CD14-positive monocyte (primary cell): Measurements from ENCODE around the gene ARHGAP15. TPM values are rescaled to one million over a fixed set of nuclear protein-coding genes. Genes with fewer than 3 reads are reported as not detected.

ENCODE experiments used
- DNase-seq, 3 donors: peaks; one replicate each; pipeline ENCODE4 v3.0.0-alpha.2; 2011 to 2022
- H2AFZ ChIP-seq: 2 replicates; pipeline ENCODE4 v1.6.0; 2012; ENCODE audit warnings: mild to moderate bottlenecking, low read depth, low read length, inconsistent platforms; ENCODE audit not compliant: insufficient read depth, poor library complexity, severe bottlenecking
- H3K27ac ChIP-seq, 2 donors: 1 replicate in 1 of 2; 2 replicates in 1 of 2; pipeline ENCODE4 v1.5.1; 2012 to 2013; ENCODE audit warnings: low read length in 2 of 2, control low read depth in 1 of 2, inconsistent platforms in 1 of 2, low read depth in 1 of 2, mild to moderate bottlenecking in 1 of 2
- H3K27me3 ChIP-seq, 2 donors: one replicate each; pipeline versions ENCODE4 v1.6.0 to v1.6.1; 2011 to 2013; ENCODE audit warnings: low read length in 2 of 2; ENCODE audit not compliant: control insufficient read depth in 2 of 2, insufficient read depth in 2 of 2
- H3K36me3 ChIP-seq, 2 donors: replicated peaks in 1 of 2; 1 replicate in 1 of 2; 2 replicates in 1 of 2; pipeline versions ENCODE4 v1.5.1 to v1.6.1; 2012 to 2013; ENCODE audit warnings: low read length in 2 of 2, control low read depth in 1 of 2, inconsistent platforms in 1 of 2, mild to moderate bottlenecking in 1 of 2; ENCODE audit not compliant: insufficient read depth in 2 of 2, control insufficient read depth in 1 of 2
- H3K4me1 ChIP-seq, 2 donors: 1 replicate in 1 of 2; 2 replicates in 1 of 2; pipeline versions ENCODE4 v1.5.1 to v1.6.1; 2012 to 2013; ENCODE audit warnings: low read length in 2 of 2, control low read depth in 1 of 2, inconsistent platforms in 1 of 2, mild to moderate bottlenecking in 1 of 2, moderate library complexity in 1 of 2; ENCODE audit not compliant: insufficient read depth in 2 of 2, control insufficient read depth in 1 of 2
- H3K4me2 ChIP-seq: replicated peaks from 2 replicates; pipeline ENCODE3; 2012; ENCODE audit warnings: low read length, moderate library complexity, mild to moderate bottlenecking; ENCODE audit not compliant: poor library complexity, severe bottlenecking; ENCODE audit errors: extremely low read depth
- H3K4me3 ChIP-seq, 3 experiments: fragments of 200-600 bp in 1 of 3; sonication (generic) in 1 of 3; replicated peaks in 1 of 3; 1 replicate in 2 of 3; 2 replicates in 1 of 3; pipeline ENCODE4 v1.5.1; 2011 to 2013; ENCODE audit warnings: low read length in 3 of 3, mild to moderate bottlenecking in 3 of 3, control low read depth in 2 of 3, low read depth in 2 of 3, inconsistent platforms in 1 of 3, moderate library complexity in 1 of 3
- H3K79me2 ChIP-seq: 2 replicates; pipeline ENCODE4 v1.6.0; 2012; ENCODE audit warnings: mild to moderate bottlenecking, control low read depth, inconsistent platforms, low read length, moderate library complexity; ENCODE audit not compliant: insufficient read depth
- H3K9ac ChIP-seq: 2 replicates; pipeline ENCODE4 v1.6.0; 2017; ENCODE audit warnings: low read length, mild to moderate bottlenecking; ENCODE audit not compliant: insufficient read depth, poor library complexity, severe bottlenecking
- H3K9me3 ChIP-seq, 2 donors: replicated peaks in 1 of 2; 1 replicate in 1 of 2; 2 replicates in 1 of 2; pipeline versions ENCODE4 v1.5.1 to v1.6.1; 2012 to 2013; ENCODE audit warnings: low read length in 2 of 2, control low read depth in 1 of 2; ENCODE audit not compliant: control insufficient read depth in 1 of 2, insufficient read depth in 1 of 2
- H4K20me1 ChIP-seq: 2 replicates; pipeline ENCODE4 v1.6.0; 2012; ENCODE audit warnings: mild to moderate bottlenecking, low read length, control low read depth, moderate library complexity; ENCODE audit not compliant: insufficient read depth
- H3K27ac Mint-ChIP-seq, 7 donors: one replicate each; pipeline ENCODE4 v1.8.0; 2020; ENCODE audit warnings: mild to moderate bottlenecking in 7 of 7, mixed read lengths in 7 of 7, moderate library complexity in 6 of 7, inconsistent platforms in 2 of 7
- H3K27me3 Mint-ChIP-seq, 3 donors: one replicate each; pipeline ENCODE4 v1.8.0; 2021 to 2022; ENCODE audit warnings: low read depth in 3 of 3, mild to moderate bottlenecking in 3 of 3, mixed read lengths in 3 of 3, moderate library complexity in 3 of 3, inconsistent platforms in 1 of 3
- H3K36me3 Mint-ChIP-seq, 2 donors: one replicate each; pipeline ENCODE4 v1.8.0; 2020; ENCODE audit warnings: mixed read lengths in 2 of 2, inconsistent platforms in 1 of 2, mild to moderate bottlenecking in 1 of 2
- H3K4me1 Mint-ChIP-seq: one replicate; pipeline ENCODE4 v1.8.0; 2020; ENCODE audit warnings: mild to moderate bottlenecking, mixed read lengths
- H3K4me3 Mint-ChIP-seq, 2 donors: one replicate each; pipeline ENCODE4 v1.8.0; 2020; ENCODE audit warnings: mild to moderate bottlenecking in 2 of 2, mixed read lengths in 2 of 2, moderate library complexity in 1 of 2
- H3K9me3 Mint-ChIP-seq, 7 donors: one replicate each; pipeline ENCODE4 v1.8.0; 2020 to 2022; ENCODE audit warnings: mixed read lengths in 7 of 7, mild to moderate bottlenecking in 6 of 7, moderate library complexity in 6 of 7, inconsistent platforms in 2 of 7
- WGBS: methylation state at CpG from one replicate; pipeline ENCODE4 v1.1.5; 2013; ENCODE audit warnings: missing lambda C conversion rate; ENCODE audit not compliant: insufficient coverage; 5-methylcytosine and 5-hydroxymethylcytosine counted together
- intact Hi-C, 2 donors: fragments of 100-400 bp; cut with micrococcal nuclease; formaldehyde crosslinking; loops; one replicate each; pipeline versions ENCODE4 v1.15.0 to v1.15.1; 2023
- polyA plus RNA-seq, 3 donors: library from polyadenylated mRNA; depleted of rRNA in 1 of 3; unstranded in 2 of 3; stranded (reverse) in 1 of 3; fragments of 300-500 nt in 2 of 3; fragments of >200 nt in 1 of 3; fragmentation: Illumina TruSeq in 2 of 3; gene quantifications; 1 replicate in 2 of 3; 2 replicates in 1 of 3; pipeline ENCODE4 v1.2.3, GENCODE V29; 2012 to 2021
- TF ChIP-seq, protein P1 (sequence below): fragments of 200-600 bp; IDR thresholded peaks from one replicate; pipeline ENCODE4 v1.8.0; 2022; ENCODE audit warnings: antibody characterized with exemption, mild to moderate bottlenecking

The ARHGAP15 gene
- polyA plus RNA-seq, 3 donors: 35.4 to 50.9 (median 50.7) TPM

DNA sequence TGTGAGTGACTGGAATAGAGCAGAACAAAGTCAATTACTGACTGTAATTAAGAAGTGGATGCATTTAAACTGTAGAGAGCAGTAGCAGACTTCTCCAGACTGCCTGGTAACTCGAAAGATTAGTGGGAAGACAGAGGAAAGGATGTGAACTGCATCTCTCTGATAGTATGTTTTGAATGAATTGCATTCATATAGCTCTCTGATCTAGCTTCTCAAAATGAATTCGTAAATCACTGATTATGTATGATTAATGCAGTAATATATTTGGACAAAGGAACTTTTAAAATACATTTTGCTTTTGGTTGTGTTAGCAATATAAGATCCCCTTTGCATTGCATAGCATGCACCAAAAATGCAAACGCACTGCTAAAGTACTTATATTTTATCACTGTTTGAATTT is 304.0 kb downstream of the ARHGAP15 start:
- Mint-ChIP-seq H3K4me1 (peaks cover under 1% of the 10 kb centered on the region), H3K27me3 (no peaks in the 10 kb centered on the region), H3K27ac (no peak overlapping the region), H3K36me3 (peaks cover 16 to 19% of the 10 kb centered on the region in 2 donors), H3K4me3 (no peak overlapping the region), H3K9me3 (no peaks in the 10 kb centered on the region)
- H3K27ac ChIP-seq: no peak overlapping the region
- H2AFZ ChIP-seq: no peak overlapping the region
- intact Hi-C loops: no loop called here
- DNase-seq: no peak
- no CpG with 5 or more reads among the region's 3 CpGs for WGBS
- no peaks in the 10 kb centered on the region for H3K4me1 ChIP-seq
- no peak overlapping the region for H3K4me2 ChIP-seq
- H3K27me3 ChIP-seq: no peaks in the 10 kb centered on the region
- H3K4me3 ChIP-seq: no peak overlapping the region
- H4K20me1 ChIP-seq: no peaks in the 10 kb centered on the region
- H3K9me3 ChIP-seq: no peaks in the 10 kb centered on the region
- TF ChIP-seq, protein P1, sequence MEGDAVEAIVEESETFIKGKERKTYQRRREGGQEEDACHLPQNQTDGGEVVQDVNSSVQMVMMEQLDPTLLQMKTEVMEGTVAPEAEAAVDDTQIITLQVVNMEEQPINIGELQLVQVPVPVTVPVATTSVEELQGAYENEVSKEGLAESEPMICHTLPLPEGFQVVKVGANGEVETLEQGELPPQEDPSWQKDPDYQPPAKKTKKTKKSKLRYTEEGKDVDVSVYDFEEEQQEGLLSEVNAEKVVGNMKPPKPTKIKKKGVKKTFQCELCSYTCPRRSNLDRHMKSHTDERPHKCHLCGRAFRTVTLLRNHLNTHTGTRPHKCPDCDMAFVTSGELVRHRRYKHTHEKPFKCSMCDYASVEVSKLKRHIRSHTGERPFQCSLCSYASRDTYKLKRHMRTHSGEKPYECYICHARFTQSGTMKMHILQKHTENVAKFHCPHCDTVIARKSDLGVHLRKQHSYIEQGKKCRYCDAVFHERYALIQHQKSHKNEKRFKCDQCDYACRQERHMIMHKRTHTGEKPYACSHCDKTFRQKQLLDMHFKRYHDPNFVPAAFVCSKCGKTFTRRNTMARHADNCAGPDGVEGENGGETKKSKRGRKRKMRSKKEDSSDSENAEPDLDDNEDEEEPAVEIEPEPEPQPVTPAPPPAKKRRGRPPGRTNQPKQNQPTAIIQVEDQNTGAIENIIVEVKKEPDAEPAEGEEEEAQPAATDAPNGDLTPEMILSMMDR: no peak
- peaks cover 22 to 35% of the 10 kb centered on the region in 2 donors for H3K36me3 ChIP-seq
- H3K79me2 ChIP-seq: no peaks in the 10 kb centered on the region
- no peak overlapping the region for H3K9ac ChIP-seq

DNA sequence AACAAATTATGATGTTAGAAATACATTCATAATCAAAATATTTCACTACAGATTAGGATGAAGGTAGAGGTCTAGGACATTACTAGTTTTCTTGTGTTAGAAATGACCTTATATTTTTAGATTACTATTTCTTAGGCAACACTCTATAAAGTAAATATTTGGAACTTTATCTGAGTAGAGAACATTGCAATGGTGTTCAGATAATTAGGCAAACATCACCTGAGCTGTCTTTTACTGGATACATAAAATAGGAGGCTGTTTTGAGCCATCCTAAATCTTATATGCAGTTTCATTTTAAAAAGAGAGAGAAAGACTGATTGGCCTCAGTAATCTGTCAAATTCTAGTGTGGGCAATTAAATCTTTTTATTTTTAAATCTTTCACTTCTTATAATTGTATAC is 304.6 kb downstream of the ARHGAP15 start:
- Mint-ChIP-seq H3K4me1 (no peaks in the 10 kb centered on the region), H3K36me3 (peaks cover 16 to 24% of the 10 kb centered on the region in 2 donors), H3K9me3 (no peaks in the 10 kb centered on the region), H3K27me3 (no peaks in the 10 kb centered on the region), H3K4me3 (no peak overlapping the region), H3K27ac (no peak overlapping the region)
- H4K20me1 ChIP-seq: no peaks in the 10 kb centered on the region
- TF ChIP-seq, protein P1: no peak
- no peaks in the 10 kb centered on the region for H3K9me3 ChIP-seq
- intact Hi-C loops: no loop called here
- peaks cover 22 to 41% of the 10 kb centered on the region in 2 donors for H3K36me3 ChIP-seq
- H3K79me2 ChIP-seq: no peaks in the 10 kb centered on the region
- no peaks in the 10 kb centered on the region for H3K27me3 ChIP-seq
- H3K4me2 ChIP-seq: no peak overlapping the region
- H3K4me1 ChIP-seq: no peaks in the 10 kb centered on the region
- H2AFZ ChIP-seq: no peak overlapping the region
- H3K27ac ChIP-seq: no peak overlapping the region
- no peak overlapping the region for H3K4me3 ChIP-seq
- no peak for DNase-seq
- no peak overlapping the region for H3K9ac ChIP-seq
